ENCODE measurements around the gene DOCK10.
A peak's percentile ranks its signal among the peaks of the same experiment; 100 is the strongest.

DNA sequence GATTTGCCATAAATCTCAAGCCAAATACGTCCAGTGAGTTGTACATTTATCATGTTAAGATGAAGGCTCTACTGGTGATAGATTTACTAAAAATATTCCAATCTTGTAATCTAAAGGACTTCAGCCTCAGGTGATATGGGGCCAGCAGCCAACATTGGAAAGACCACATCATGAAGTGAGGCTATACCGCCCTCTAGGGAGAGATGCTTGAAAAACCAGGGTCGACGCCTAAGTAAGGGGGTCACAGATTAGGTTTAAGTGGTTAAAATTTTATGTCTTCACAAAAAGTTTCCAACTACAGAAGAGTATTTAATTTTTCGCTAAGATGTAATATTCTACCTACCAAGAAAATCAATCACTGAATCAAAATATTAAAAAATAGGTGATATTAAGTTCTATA is 33.3 kb downstream of the DOCK10 start:
- TF ChIP-seq, protein P1, sequence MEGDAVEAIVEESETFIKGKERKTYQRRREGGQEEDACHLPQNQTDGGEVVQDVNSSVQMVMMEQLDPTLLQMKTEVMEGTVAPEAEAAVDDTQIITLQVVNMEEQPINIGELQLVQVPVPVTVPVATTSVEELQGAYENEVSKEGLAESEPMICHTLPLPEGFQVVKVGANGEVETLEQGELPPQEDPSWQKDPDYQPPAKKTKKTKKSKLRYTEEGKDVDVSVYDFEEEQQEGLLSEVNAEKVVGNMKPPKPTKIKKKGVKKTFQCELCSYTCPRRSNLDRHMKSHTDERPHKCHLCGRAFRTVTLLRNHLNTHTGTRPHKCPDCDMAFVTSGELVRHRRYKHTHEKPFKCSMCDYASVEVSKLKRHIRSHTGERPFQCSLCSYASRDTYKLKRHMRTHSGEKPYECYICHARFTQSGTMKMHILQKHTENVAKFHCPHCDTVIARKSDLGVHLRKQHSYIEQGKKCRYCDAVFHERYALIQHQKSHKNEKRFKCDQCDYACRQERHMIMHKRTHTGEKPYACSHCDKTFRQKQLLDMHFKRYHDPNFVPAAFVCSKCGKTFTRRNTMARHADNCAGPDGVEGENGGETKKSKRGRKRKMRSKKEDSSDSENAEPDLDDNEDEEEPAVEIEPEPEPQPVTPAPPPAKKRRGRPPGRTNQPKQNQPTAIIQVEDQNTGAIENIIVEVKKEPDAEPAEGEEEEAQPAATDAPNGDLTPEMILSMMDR (IDR thresholded peaks at IDR 0.05; ENCODE audit: poor library complexity) = peak; percentile 20
- no peak for TF ChIP-seq EZH2 (IDR thresholded peaks at IDR 0.05; ENCODE audit: borderline replicate concordance)
